Measurements from ENCODE around the gene LRRC40.

The LRRC40 gene

GRCh38 chr1:70109241-70109640, 96.1 kb downstream of the LRRC40 start:
- DNase-seq: no peak

GRCh38 chr1:70103770-70104169, 101.6 kb downstream of the LRRC40 start:
- DNase-seq: no peak

- DNase-seq: no peak
Observed at GRCh38 chr1:70101774-70102173, 103.6 kb downstream of the LRRC40 start.

- DNase-seq: no peak
Observed at GRCh38 chr1:70101231-70101630, 104.1 kb downstream of the LRRC40 start.

Data from amniotic stem cell (primary cell).